Measurements from ENCODE around the gene INHBB.

The INHBB gene

DNA sequence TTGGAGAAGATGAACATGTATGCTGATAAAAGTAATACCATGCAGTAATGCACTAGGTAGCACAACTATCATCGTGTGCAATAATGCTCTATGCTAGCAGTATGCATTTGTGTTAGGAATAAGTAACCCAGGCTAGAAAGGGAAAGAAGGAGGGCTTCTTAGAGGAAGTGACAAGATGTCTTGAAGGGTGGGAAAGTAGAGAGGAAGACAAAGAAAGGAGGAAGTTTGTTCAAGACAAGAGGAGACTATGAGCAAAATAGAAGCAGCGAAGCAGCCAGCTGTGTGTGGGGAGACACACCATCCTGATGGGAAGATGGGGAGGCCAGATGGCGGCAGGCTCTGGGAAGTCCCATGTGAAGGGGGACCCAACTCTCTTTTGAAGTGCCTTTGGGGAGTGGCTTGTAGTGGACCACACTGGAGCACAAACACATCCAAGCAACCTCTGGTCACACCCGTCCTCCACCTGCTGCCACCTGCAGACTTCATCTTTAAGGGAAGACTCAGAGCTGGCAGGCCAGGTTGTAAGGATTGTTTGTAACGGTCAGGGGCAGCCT is 39.9 kb upstream of the INHBB start:
- H3K4me1 ChIP-seq (ENCODE audit: insufficient read depth, low read length, severe bottlenecking): peaks cover 59% of the 10 kb centered on the region
- H3K27ac ChIP-seq (ENCODE audit: low read depth, low read length, poor library complexity, severe bottlenecking): no peak overlapping the region
- no peaks in the 10 kb centered on the region for H3K9me3 ChIP-seq (ENCODE audit: low read length)
- H3K9me2 ChIP-seq (ENCODE audit: low read depth, low read length): no peaks in the 10 kb centered on the region
- no peaks in the 10 kb centered on the region for H3K27me3 ChIP-seq (ENCODE audit: insufficient read depth, low read length)
- no peaks in the 10 kb centered on the region for H3K79me2 ChIP-seq (ENCODE audit: insufficient read depth, low read length)
- no peak overlapping the region for H3K4me2 ChIP-seq (ENCODE audit: low read length)
- H3K4me3 ChIP-seq (ENCODE audit: low read depth, low read length, poor library complexity, severe bottlenecking): no peak overlapping the region
- H3F3A ChIP-seq (ENCODE audit: insufficient read depth, low read length): peaks cover 5% of the 10 kb centered on the region; the same call in 1 of the 2 replicates
- no peaks in the 10 kb centered on the region for H3K36me3 ChIP-seq (ENCODE audit: insufficient read depth, low read length)
- no peaks in the 10 kb centered on the region for H4K20me1 ChIP-seq (ENCODE audit: insufficient read depth, low read length)
- TF ChIP-seq, protein P1, sequence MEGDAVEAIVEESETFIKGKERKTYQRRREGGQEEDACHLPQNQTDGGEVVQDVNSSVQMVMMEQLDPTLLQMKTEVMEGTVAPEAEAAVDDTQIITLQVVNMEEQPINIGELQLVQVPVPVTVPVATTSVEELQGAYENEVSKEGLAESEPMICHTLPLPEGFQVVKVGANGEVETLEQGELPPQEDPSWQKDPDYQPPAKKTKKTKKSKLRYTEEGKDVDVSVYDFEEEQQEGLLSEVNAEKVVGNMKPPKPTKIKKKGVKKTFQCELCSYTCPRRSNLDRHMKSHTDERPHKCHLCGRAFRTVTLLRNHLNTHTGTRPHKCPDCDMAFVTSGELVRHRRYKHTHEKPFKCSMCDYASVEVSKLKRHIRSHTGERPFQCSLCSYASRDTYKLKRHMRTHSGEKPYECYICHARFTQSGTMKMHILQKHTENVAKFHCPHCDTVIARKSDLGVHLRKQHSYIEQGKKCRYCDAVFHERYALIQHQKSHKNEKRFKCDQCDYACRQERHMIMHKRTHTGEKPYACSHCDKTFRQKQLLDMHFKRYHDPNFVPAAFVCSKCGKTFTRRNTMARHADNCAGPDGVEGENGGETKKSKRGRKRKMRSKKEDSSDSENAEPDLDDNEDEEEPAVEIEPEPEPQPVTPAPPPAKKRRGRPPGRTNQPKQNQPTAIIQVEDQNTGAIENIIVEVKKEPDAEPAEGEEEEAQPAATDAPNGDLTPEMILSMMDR (IDR thresholded peaks at IDR 0.05; ENCODE audit: low read length): no peak
- no peak for TF ChIP-seq EZH2 (IDR thresholded peaks at IDR 0.05; ENCODE audit: borderline replicate concordance, low read length)
- no peak overlapping the region for H3K9ac ChIP-seq (ENCODE audit: low read length)
- no peak overlapping the region for H2AFZ ChIP-seq (ENCODE audit: low read length)

DNA sequence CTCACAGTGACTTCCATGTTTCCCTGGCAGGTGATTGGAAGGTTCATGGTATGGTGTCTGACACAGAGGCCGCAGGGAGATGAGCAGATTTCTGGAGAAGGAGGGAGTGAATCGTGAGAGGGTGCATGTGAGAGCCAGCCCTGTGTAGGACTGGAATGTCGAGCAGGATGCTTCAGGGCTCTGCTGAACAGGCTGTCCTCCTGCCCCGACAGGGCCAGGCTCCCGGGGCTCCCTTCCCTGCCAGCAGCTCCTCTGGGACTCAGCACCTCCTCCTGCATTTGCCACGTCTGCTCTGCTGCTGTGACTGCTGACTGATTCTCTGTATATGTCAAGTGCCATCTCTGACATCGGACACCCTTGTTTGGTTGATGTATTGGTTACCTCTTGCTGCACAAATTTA is 38.5 kb upstream of the INHBB start:
- no peaks in the 10 kb centered on the region for H3K27me3 ChIP-seq (ENCODE audit: insufficient read depth, low read length)
- H3K4me2 ChIP-seq (ENCODE audit: low read length): peak overlapping the region; percentile 59
- peaks cover 69% of the 10 kb centered on the region for H3K4me1 ChIP-seq (ENCODE audit: insufficient read depth, low read length, severe bottlenecking)
- no peaks in the 10 kb centered on the region for H3K9me3 ChIP-seq (ENCODE audit: low read length)
- H4K20me1 ChIP-seq (ENCODE audit: insufficient read depth, low read length): no peaks in the 10 kb centered on the region
- no peak overlapping the region for H2AFZ ChIP-seq (ENCODE audit: low read length)
- H3K36me3 ChIP-seq (ENCODE audit: insufficient read depth, low read length): no peaks in the 10 kb centered on the region
- peak overlapping the region; percentile 61 for H3K9ac ChIP-seq (ENCODE audit: low read length)
- no peaks in the 10 kb centered on the region for H3K9me2 ChIP-seq (ENCODE audit: low read depth, low read length)
- H3K27ac ChIP-seq (ENCODE audit: low read depth, low read length, poor library complexity, severe bottlenecking): peak overlapping the region; percentile 95
- TF ChIP-seq, protein P1 (IDR thresholded peaks at IDR 0.05; ENCODE audit: low read length): no peak
- TF ChIP-seq EZH2 (IDR thresholded peaks at IDR 0.05; ENCODE audit: borderline replicate concordance, low read length): no peak
- no peaks in the 10 kb centered on the region for H3K79me2 ChIP-seq (ENCODE audit: insufficient read depth, low read length)
- H3K4me3 ChIP-seq (ENCODE audit: low read depth, low read length, poor library complexity, severe bottlenecking): peak overlapping the region; percentile 45
- H3F3A ChIP-seq (ENCODE audit: insufficient read depth, low read length): peaks cover 5% of the 10 kb centered on the region; the same call in 1 of the 2 replicates

DNA sequence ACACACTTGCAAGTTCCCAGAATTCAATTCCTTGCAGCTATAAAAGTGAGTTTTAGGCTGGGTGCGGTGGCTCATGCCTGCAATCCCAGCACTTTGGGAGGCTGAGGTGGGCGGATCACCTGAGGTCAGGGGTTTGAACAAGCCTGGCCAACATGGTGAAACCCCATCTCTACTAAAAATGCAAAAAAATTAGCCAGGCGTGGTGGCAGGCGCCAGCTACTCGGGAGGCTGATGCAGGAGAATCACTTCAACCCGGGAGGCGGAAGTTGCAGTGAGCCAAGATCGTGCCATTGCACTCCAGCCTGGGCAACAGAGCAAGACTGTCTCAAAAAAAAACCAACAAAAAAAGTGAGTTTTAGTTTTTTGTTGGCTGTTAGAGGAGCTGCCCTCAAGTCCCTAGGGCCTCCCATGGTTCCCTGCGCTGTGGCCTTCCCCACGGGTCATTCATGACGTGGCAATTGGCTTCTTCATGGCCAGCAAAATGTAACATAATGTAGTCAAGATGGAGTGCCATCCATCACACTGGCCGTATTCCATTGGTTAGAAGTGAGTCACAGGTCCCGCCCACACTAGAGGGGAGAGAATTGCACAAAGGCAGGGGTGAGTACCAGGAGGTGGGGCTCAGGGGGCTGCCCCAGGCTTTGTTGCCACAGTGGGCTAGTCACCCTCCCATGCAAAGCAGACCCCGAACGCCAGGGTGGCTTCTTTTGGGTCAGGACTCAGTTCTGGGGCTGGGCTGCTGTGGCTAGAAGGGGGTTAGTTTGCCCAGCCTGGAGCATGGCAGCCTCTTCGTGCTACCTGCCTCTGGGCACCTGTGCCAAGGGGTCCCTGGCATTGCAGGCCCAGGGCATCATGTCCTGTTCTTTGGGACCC is 37.7 kb upstream of the INHBB start:
- Histone ChIP-seq H3K79me2 (ENCODE audit: insufficient read depth, low read length) (no peaks in the 10 kb centered on the region), H3K9me2 (ENCODE audit: low read depth, low read length) (no peaks in the 10 kb centered on the region), H3K27ac (ENCODE audit: low read depth, low read length, poor library complexity, severe bottlenecking) (peak overlapping the region; percentile 95), H3K4me1 (ENCODE audit: insufficient read depth, low read length, severe bottlenecking) (peaks cover 69% of the 10 kb centered on the region), H3K9me3 (ENCODE audit: low read length) (no peaks in the 10 kb centered on the region), H2AFZ (ENCODE audit: low read length) (no peak overlapping the region), H3K27me3 (ENCODE audit: insufficient read depth, low read length) (no peaks in the 10 kb centered on the region), H3K4me2 (ENCODE audit: low read length) (peak overlapping the region; percentile 59), H3K4me3 (ENCODE audit: low read depth, low read length, poor library complexity, severe bottlenecking) (peak overlapping the region; percentile 45), H3K36me3 (ENCODE audit: insufficient read depth, low read length) (no peaks in the 10 kb centered on the region), H3K9ac (ENCODE audit: low read length) (peak overlapping the region; percentile 61), H3F3A (ENCODE audit: insufficient read depth, low read length) (peaks cover 5% of the 10 kb centered on the region; the same call in 1 of the 2 replicates), H4K20me1 (ENCODE audit: insufficient read depth, low read length) (no peaks in the 10 kb centered on the region)
- TF ChIP-seq, protein P1 (IDR thresholded peaks at IDR 0.05; ENCODE audit: low read length): no peak
- no peak for TF ChIP-seq EZH2 (IDR thresholded peaks at IDR 0.05; ENCODE audit: borderline replicate concordance, low read length)
